GM21576 (cell line): ENCODE data around the gene SWAP70.
"Not testable (repeated sequence)": the region's sequence is repeated elsewhere in the genome, so short reads cannot be mapped to it uniquely, and the experiment has no call there.

Experiments used
- ATAC-seq: cut with Tn5 transposase; IDR thresholded peaks from one replicate; pipeline ENCODE4 v1.9.1; 2021; ENCODE audit warnings: mild to moderate bottlenecking, moderate library complexity; ENCODE audit not compliant: unreplicated experiment

SWAP70 gene

GRCh38 chr11:9719566-9720289 lies 55.9 kb downstream of the SWAP70 start:
- no peak for ATAC-seq

GRCh38 chr11:9720290-9720630 lies 56.4 kb downstream of the SWAP70 start:
- ATAC-seq, result no peak

- no peak for ATAC-seq
Measured at GRCh38 chr11:9722023-9722422, 58.1 kb downstream of the SWAP70 start.

- ATAC-seq, result no peak
Measured at GRCh38 chr11:9722893-9723292, 59.0 kb downstream of the SWAP70 start.

GRCh38 chr11:9726321-9727022 lies 62.6 kb downstream of the SWAP70 start:
- ATAC-seq, result no peak

- ATAC-seq, result no peak
Measured at GRCh38 chr11:9728058-9728457, 64.2 kb downstream of the SWAP70 start.

GRCh38 chr11:9731256-9731655 lies 67.4 kb downstream of the SWAP70 start:
- ATAC-seq, result no peak

- ATAC-seq, result no peak
Measured at GRCh38 chr11:9732453-9732852, 68.6 kb downstream of the SWAP70 start.

GRCh38 chr11:9733212-9733611 lies 69.3 kb downstream of the SWAP70 start:
- no peak for ATAC-seq

- no peak for ATAC-seq
Measured at GRCh38 chr11:9735236-9735635, 71.4 kb downstream of the SWAP70 start.

GRCh38 chr11:9735919-9736318 lies 72.0 kb downstream of the SWAP70 start:
- ATAC-seq, result no peak

- no peak for ATAC-seq
Measured at GRCh38 chr11:9736365-9736764, 72.5 kb downstream of the SWAP70 start.

- ATAC-seq, result no peak
Measured at GRCh38 chr11:9738116-9738515, 74.2 kb downstream of the SWAP70 start.

- no peak for ATAC-seq
Measured at GRCh38 chr11:9738707-9739106, 74.8 kb downstream of the SWAP70 start.

- ATAC-seq, result peak; percentile 58
Measured at GRCh38 chr11:9739123-9739900, 75.4 kb downstream of the SWAP70 start.

GRCh38 chr11:9740202-9740883 lies 76.5 kb downstream of the SWAP70 start:
- no peak for ATAC-seq

- no peak for ATAC-seq
Measured at GRCh38 chr11:9741260-9741659, 77.4 kb downstream of the SWAP70 start.

GRCh38 chr11:9743512-9743911 lies 79.6 kb downstream of the SWAP70 start:
- ATAC-seq, result not testable (repeated sequence)

- ATAC-seq, result peak; percentile 71
Measured at GRCh38 chr11:9745411-9746211, 81.7 kb downstream of the SWAP70 start.

- no peak for ATAC-seq
Measured at GRCh38 chr11:9747229-9747628, 83.4 kb downstream of the SWAP70 start.
